CD4-positive, alpha-beta T cell treated with Interleukin-6 for 4 hours (primary cell): ENCODE results near the gene KREMEN1.

Experiments
- DNase-seq: peaks from one replicate; pipeline ENCODE4 v3.0.0-alpha.2; 2020; ENCODE audit warnings: mixed read lengths

KREMEN1 gene

GRCh38 chr22:29049655-29050263, 23.1 kb upstream of the KREMEN1 start:
- no peak for DNase-seq

GRCh38 chr22:29050457-29050856, 22.4 kb upstream of the KREMEN1 start:
- DNase-seq, result no peak

- no peak for DNase-seq
Observed at GRCh38 chr22:29053048-29053702, 19.7 kb upstream of the KREMEN1 start.

- DNase-seq, result no peak
Observed at GRCh38 chr22:29054251-29054767, 18.5 kb upstream of the KREMEN1 start.

GRCh38 chr22:29055192-29055830, 17.5 kb upstream of the KREMEN1 start:
- no peak for DNase-seq

- DNase-seq, result no peak
Observed at GRCh38 chr22:29056472-29056871, 16.4 kb upstream of the KREMEN1 start.

GRCh38 chr22:29060251-29060869, 12.5 kb upstream of the KREMEN1 start:
- no peak for DNase-seq

GRCh38 chr22:29060931-29061330, 11.9 kb upstream of the KREMEN1 start:
- no peak for DNase-seq

- no peak for DNase-seq
Observed at GRCh38 chr22:29061773-29062172, 11.1 kb upstream of the KREMEN1 start, which contains the start of gene C22orf31. Gene C22orf31, minus strand, starts transcription at chr22:29061831. Its CDS starts 39 bp downstream, at chr22:29061792.

- no peak for DNase-seq
Observed at GRCh38 chr22:29062286-29062821, 10.5 kb upstream of the KREMEN1 start.

GRCh38 chr22:29065468-29066190, 7.2 kb upstream of the KREMEN1 start:
- DNase-seq, result no peak

GRCh38 chr22:29069463-29069862, 3.4 kb upstream of the KREMEN1 start:
- DNase-seq, result no peak

- no peak for DNase-seq
Observed at GRCh38 chr22:29070490-29070889, 2.3 kb upstream of the KREMEN1 start.

- DNase-seq, result peak; percentile 43
Observed at GRCh38 chr22:29071261-29072045, 1.4 kb upstream of the KREMEN1 start.

- DNase-seq, result peak; percentile 89
Observed at GRCh38 chr22:29072193-29072978, 449 bp upstream of the KREMEN1 start.

- DNase-seq, result peak; percentile 18
Observed at GRCh38 chr22:29073618-29074275, 912 bp downstream of the KREMEN1 start.

GRCh38 chr22:29074276-29074772, 1.5 kb downstream of the KREMEN1 start:
- DNase-seq, result no peak

- no peak for DNase-seq
Observed at GRCh38 chr22:29078036-29078868, 5.4 kb downstream of the KREMEN1 start.

- no peak for DNase-seq
Observed at GRCh38 chr22:29078869-29079207, 6.0 kb downstream of the KREMEN1 start.
